Measurements from ENCODE around the gene RYR2. TPM values are rescaled to one million over a fixed set of nuclear protein-coding genes. Genes with fewer than 3 reads are reported as not detected.

RYR2 gene
- total RNA-seq, 1 donor from 2014 or later = 0.19 TPM

- TF ChIP-seq CTCF (IDR thresholded peaks at IDR 0.05; ENCODE audit: unreplicated experiment) = no peak
Measured at GRCh38 chr1:237692255-237692654, 650.3 kb downstream of the RYR2 start.

GRCh38 chr1:237695878-237696277 is 653.9 kb downstream of the RYR2 start:
- peaks cover 9% of the 10 kb centered on the region for H3K4me1 Mint-ChIP-seq (ENCODE audit: low read depth)
- no peaks in the 10 kb centered on the region for H3K9me3 Mint-ChIP-seq (ENCODE audit: low read depth)
- no peaks in the 10 kb centered on the region for H3K36me3 Mint-ChIP-seq (ENCODE audit: insufficient read depth)
- no peak overlapping the region for H3K4me3 Mint-ChIP-seq (ENCODE audit: low read depth)
- DNase-seq (ENCODE audit: low spot score, unreplicated experiment) = no peak
- H3K27ac Mint-ChIP-seq = no peak overlapping the region
- TF ChIP-seq CTCF (IDR thresholded peaks at IDR 0.05; ENCODE audit: unreplicated experiment) = no peak
- H3K27me3 Mint-ChIP-seq = no peaks in the 10 kb centered on the region

More at GRCh38 chr1:237692255-237692654, 650.3 kb downstream of the RYR2 start:
- Mint-ChIP-seq H3K36me3 (ENCODE audit: insufficient read depth) (no peaks in the 10 kb centered on the region), H3K9me3 (ENCODE audit: low read depth) (no peaks in the 10 kb centered on the region), H3K27me3 (no peaks in the 10 kb centered on the region), H3K27ac (no peak overlapping the region), H3K4me3 (ENCODE audit: low read depth) (no peak overlapping the region), H3K4me1 (ENCODE audit: low read depth) (peaks cover 6% of the 10 kb centered on the region)
- no peak for DNase-seq (ENCODE audit: low spot score, unreplicated experiment)

- no peak for DNase-seq (ENCODE audit: low spot score, unreplicated experiment)
- H3K9me3 Mint-ChIP-seq (ENCODE audit: low read depth) = no peaks in the 10 kb centered on the region
- TF ChIP-seq CTCF (IDR thresholded peaks at IDR 0.05; ENCODE audit: unreplicated experiment) = no peak
- no peaks in the 10 kb centered on the region for H3K36me3 Mint-ChIP-seq (ENCODE audit: insufficient read depth)
- H3K4me1 Mint-ChIP-seq (ENCODE audit: low read depth) = peaks cover 4% of the 10 kb centered on the region
- H3K27me3 Mint-ChIP-seq = no peaks in the 10 kb centered on the region
- H3K27ac Mint-ChIP-seq = no peak overlapping the region
- no peak overlapping the region for H3K4me3 Mint-ChIP-seq (ENCODE audit: low read depth)
Measured at GRCh38 chr1:237700181-237700580, 658.2 kb downstream of the RYR2 start.

GRCh38 chr1:237701534-237701933 is 659.5 kb downstream of the RYR2 start:
- no peak for TF ChIP-seq CTCF (IDR thresholded peaks at IDR 0.05; ENCODE audit: unreplicated experiment)
- Mint-ChIP-seq H3K27ac (no peak overlapping the region), H3K27me3 (no peaks in the 10 kb centered on the region), H3K9me3 (ENCODE audit: low read depth) (no peaks in the 10 kb centered on the region), H3K36me3 (ENCODE audit: insufficient read depth) (no peaks in the 10 kb centered on the region), H3K4me3 (ENCODE audit: low read depth) (no peak overlapping the region), H3K4me1 (ENCODE audit: low read depth) (peaks cover 3% of the 10 kb centered on the region)
- DNase-seq (ENCODE audit: low spot score, unreplicated experiment) = no peak

GRCh38 chr1:237702161-237702560 is 660.2 kb downstream of the RYR2 start:
- no peak for DNase-seq (ENCODE audit: low spot score, unreplicated experiment)
- Mint-ChIP-seq H3K27ac (no peak overlapping the region), H3K27me3 (no peaks in the 10 kb centered on the region), H3K9me3 (ENCODE audit: low read depth) (no peaks in the 10 kb centered on the region), H3K4me1 (ENCODE audit: low read depth) (peaks cover 3% of the 10 kb centered on the region), H3K4me3 (ENCODE audit: low read depth) (no peak overlapping the region), H3K36me3 (ENCODE audit: insufficient read depth) (no peaks in the 10 kb centered on the region)
- TF ChIP-seq CTCF (IDR thresholded peaks at IDR 0.05; ENCODE audit: unreplicated experiment) = no peak

Data from progenitor cell of endocrine pancreas (in vitro differentiated cells).